Vagina (tissue), 2 donors: ENCODE results near the gene TAS2R10.

Source experiments
- CTCF ChIP-seq, 3 experiments: fragments of 450-650 bp in 2 of 3; fragments of 200-600 bp in 1 of 3; sonication (generic) in 1 of 3; IDR thresholded peaks; one replicate each; pipeline ENCODE4 v1.5.1; 2017 to 2019; ENCODE audit warnings: antibody characterized with exemption in 3 of 3, mild to moderate bottlenecking in 2 of 3, moderate library complexity in 2 of 3
- POLR2A ChIP-seq, 2 donors: fragments of 450-650 bp; IDR thresholded peaks; one replicate each; pipeline ENCODE4 v1.6.1; 2017; ENCODE audit warnings: antibody characterized with exemption in 2 of 2, mild to moderate bottlenecking in 2 of 2, moderate library complexity in 2 of 2

- TF ChIP-seq CTCF (IDR thresholded peaks at IDR 0.05) (no peak), POLR2A (IDR thresholded peaks at IDR 0.05) (no peak)
Observed at GRCh38 chr12:10855807-10856206, 29.6 kb upstream of the TAS2R10 start.
